Kidney (tissue), 14 donors: ENCODE measurements around the gene ALDH1B1. TPM values are rescaled to one million over a fixed set of nuclear protein-coding genes. Genes with fewer than 3 reads are reported as not detected.

ENCODE experiments used
- DNase-seq, 5 donors: peaks; one replicate each; pipeline ENCODE4 v3.0.0-alpha.2; 2013 to 2020
- FAIRE-seq: peaks from 2 replicates; lab custom pipeline; 2012; peaks lifted over from hg19 to GRCh38; lab: Jason Lieb, UNC
- H3K27ac ChIP-seq, 2 donors: one replicate each; pipeline ENCODE4 v1.7.0; 2013; ENCODE audit warnings: low read depth in 2 of 2, low read length in 2 of 2, inconsistent platforms in 1 of 2
- H3K27me3 ChIP-seq: one replicate; pipeline ENCODE4 v1.7.1; 2013; ENCODE audit warnings: low read length, inconsistent platforms; ENCODE audit not compliant: control insufficient read depth, insufficient read depth
- H3K36me3 ChIP-seq, 3 donors: one replicate each; pipeline versions ENCODE4 v1.7.0 to v1.7.1; 2013; ENCODE audit warnings: low read length in 3 of 3, control low read depth in 1 of 3, inconsistent platforms in 1 of 3; ENCODE audit not compliant: insufficient read depth in 3 of 3, control insufficient read depth in 2 of 3
- H3K4me1 ChIP-seq, 3 donors: one replicate each; pipeline versions ENCODE4 v1.7.0 to v1.7.1; 2013; ENCODE audit warnings: low read length in 3 of 3, inconsistent platforms in 1 of 3, low read depth in 1 of 3; ENCODE audit not compliant: control insufficient read depth in 2 of 3, insufficient read depth in 2 of 3
- H3K4me3 ChIP-seq, 3 donors: one replicate each; pipeline versions ENCODE4 v1.7.0 to v1.8.1; 2013; ENCODE audit warnings: low read length in 3 of 3, control low read depth in 1 of 3, inconsistent platforms in 1 of 3
- H3K9ac ChIP-seq, 3 donors: one replicate each; pipeline versions ENCODE4 v1.7.0 to v1.7.1; 2013; ENCODE audit warnings: low read length in 3 of 3, control low read depth in 1 of 3, inconsistent platforms in 1 of 3
- H3K9me3 ChIP-seq, 3 donors: one replicate each; pipeline versions ENCODE4 v1.7.0 to v1.7.1; 2013; ENCODE audit warnings: low read length in 3 of 3, control low read depth in 1 of 3, inconsistent platforms in 1 of 3; ENCODE audit not compliant: control insufficient read depth in 2 of 3, insufficient read depth in 1 of 3
- CTCF ChIP-seq: IDR thresholded peaks from 3 replicates; pipeline ENCODE4 v1.5.1; 2012; ENCODE audit warnings: mild to moderate bottlenecking, moderate library complexity, borderline replicate concordance; ENCODE audit not compliant: insufficient read depth; ENCODE audit errors: extremely low read depth
- intact Hi-C: fragments of 100-400 bp; cut with DNase I; formaldehyde crosslinking; loops from one replicate; pipeline ENCODE4 v1.11.1; 2022
- polyA plus RNA-seq: library from polyadenylated mRNA; stranded (reverse); fragments of 350-450 nt; fragmentation: Illumina TruSeq; extraction: RNeasy Lipid Tissue Mini Kit (QIAGEN cat#74804); gene quantifications from one replicate; pipeline ENCODE4 v1.2.3, GENCODE V29; 2014; ENCODE audit warnings: low read depth, low replicate concordance; ENCODE audit not compliant: insufficient read depth
- total RNA-seq: library from RNA; stranded (reverse); fragmentation: NEBNext Ultra II Directional; extraction: Animal tissue kit (Norgen Biotek cat#: 25700); gene quantifications from one replicate; pipeline ENCODE4 v1.2.1, GENCODE V29; 2021
- donor health status: control.
- donor health status: control.
- donor health status: control.
- donor health status: control.
- donor health status: control.
- donor health status: DM: yes; HTN: yes; CAD: no.
- donor health status: Normal renal cell carcinoma (clear cell type).

ALDH1B1 gene
- total and polyA plus RNA-seq, 2 donors from 2014 or later = 37.7 to 74.7 TPM

- Histone ChIP-seq H3K9ac (no peak overlapping the region), H3K27me3 (peaks cover 4% of the 10 kb centered on the region), H3K4me3 (peak overlapping the region in 2 of 3 donors; percentile 1 to 25), H3K9me3 (no peaks in the 10 kb centered on the region), H3K27ac (no peak overlapping the region), H3K4me1 (peaks cover 0 to 3% (median 0%) of the 10 kb centered on the region in 3 donors), H3K36me3 (no peaks in the 10 kb centered on the region)
- no peak for FAIRE-seq
- no peak for DNase-seq
- no peak for TF ChIP-seq CTCF
- intact Hi-C loops = no loop called here
Measured at GRCh38 chr9:38423273-38423972, 30.9 kb downstream of the ALDH1B1 start.

- intact Hi-C loops = no loop called here
- no peak within 1 kb of the TSS for H3K9ac ChIP-seq
- FAIRE-seq = no peak
- no peaks in the 10 kb centered on the region for H3K36me3 ChIP-seq
- peaks cover 0 to 3% (median 0%) of the 10 kb centered on the region in 3 donors for H3K4me1 ChIP-seq
- peaks cover 4% of the 10 kb centered on the region for H3K27me3 ChIP-seq
- peak in 4 of 5 donors; percentile 55 to 70 (median 64) for DNase-seq
- no peak within 1 kb of the TSS for H3K27ac ChIP-seq
- peak within 1 kb of the TSS in 2 of 3 donors; percentile 1 to 25 for H3K4me3 ChIP-seq
- H3K9me3 ChIP-seq = no peaks in the 10 kb centered on the region
- no peak for TF ChIP-seq CTCF
Measured at GRCh38 chr9:38423973-38424843, 31.7 kb downstream of the ALDH1B1 start, which contains the start of gene IGFBPL1. IGFBPL1 (minus strand) TSS chr9:38424454; CDS start chr9:38424424, 30 bp downstream.

GRCh38 chr9:38424918-38425317 is 32.4 kb downstream of the ALDH1B1 start:
- H3K9me3 ChIP-seq = no peaks in the 10 kb centered on the region
- H3K27me3 ChIP-seq = peaks cover 4% of the 10 kb centered on the region
- DNase-seq = peak in 1 of 5 donors; percentile 2
- H3K36me3 ChIP-seq = no peaks in the 10 kb centered on the region
- no peak for FAIRE-seq
- no peak overlapping the region for H3K4me3 ChIP-seq
- no peak overlapping the region for H3K27ac ChIP-seq
- peaks cover 0 to 3% (median 0%) of the 10 kb centered on the region in 3 donors for H3K4me1 ChIP-seq
- no peak overlapping the region for H3K9ac ChIP-seq
- intact Hi-C loops = no loop called here
- TF ChIP-seq CTCF = no peak
